Ovary (tissue), 3 donors: ENCODE measurements around the gene DOK6.

Experiments used
- POLR2A ChIP-seq: fragments of 450-650 bp; IDR thresholded peaks from one replicate; pipeline ENCODE4 v1.6.1; 2017; ENCODE audit warnings: antibody characterized with exemption, mild to moderate bottlenecking, moderate library complexity
- TF ChIP-seq, protein P1 (sequence below), 3 donors: fragments of 450-650 bp in 2 of 3; fragments of 200-600 bp in 1 of 3; IDR thresholded peaks; one replicate each; pipeline versions ENCODE4 v1.5.1 to v1.8.0; 2016 to 2022; ENCODE audit warnings: antibody characterized with exemption in 3 of 3, mild to moderate bottlenecking in 1 of 3
- donor health status: DM: no; HTN: no; CAD: no.

DNA sequence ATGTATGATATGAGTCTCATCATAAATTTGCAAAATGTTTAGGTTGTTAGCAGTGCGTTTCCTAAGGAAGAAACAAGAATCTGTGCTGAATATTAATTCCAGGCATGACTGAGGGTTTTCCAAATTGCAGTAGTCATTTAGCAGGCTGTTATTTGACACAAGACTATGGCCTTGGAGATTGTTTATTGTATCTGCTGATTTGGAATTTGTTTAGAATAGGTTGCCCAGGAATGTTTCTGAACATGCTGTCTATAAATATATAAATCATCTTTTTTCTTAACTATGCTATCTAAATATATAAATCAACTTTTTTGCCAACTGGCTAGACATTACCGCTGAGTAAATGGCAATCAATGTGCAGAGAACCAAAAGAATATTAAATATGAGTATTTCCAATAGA is 90.9 kb downstream of the DOK6 start:
- TF ChIP-seq, protein P1, sequence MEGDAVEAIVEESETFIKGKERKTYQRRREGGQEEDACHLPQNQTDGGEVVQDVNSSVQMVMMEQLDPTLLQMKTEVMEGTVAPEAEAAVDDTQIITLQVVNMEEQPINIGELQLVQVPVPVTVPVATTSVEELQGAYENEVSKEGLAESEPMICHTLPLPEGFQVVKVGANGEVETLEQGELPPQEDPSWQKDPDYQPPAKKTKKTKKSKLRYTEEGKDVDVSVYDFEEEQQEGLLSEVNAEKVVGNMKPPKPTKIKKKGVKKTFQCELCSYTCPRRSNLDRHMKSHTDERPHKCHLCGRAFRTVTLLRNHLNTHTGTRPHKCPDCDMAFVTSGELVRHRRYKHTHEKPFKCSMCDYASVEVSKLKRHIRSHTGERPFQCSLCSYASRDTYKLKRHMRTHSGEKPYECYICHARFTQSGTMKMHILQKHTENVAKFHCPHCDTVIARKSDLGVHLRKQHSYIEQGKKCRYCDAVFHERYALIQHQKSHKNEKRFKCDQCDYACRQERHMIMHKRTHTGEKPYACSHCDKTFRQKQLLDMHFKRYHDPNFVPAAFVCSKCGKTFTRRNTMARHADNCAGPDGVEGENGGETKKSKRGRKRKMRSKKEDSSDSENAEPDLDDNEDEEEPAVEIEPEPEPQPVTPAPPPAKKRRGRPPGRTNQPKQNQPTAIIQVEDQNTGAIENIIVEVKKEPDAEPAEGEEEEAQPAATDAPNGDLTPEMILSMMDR (IDR thresholded peaks at IDR 0.05), result no peak
- no peak for TF ChIP-seq POLR2A
